Panc1 (cell line): Measurements from ENCODE around the gene KAT5. TPM values are rescaled to one million over a fixed set of nuclear protein-coding genes. Genes with fewer than 3 reads are reported as not detected.

Experiments used
- ATAC-seq: fragments of 200-7000 bp; cut with Tn5 transposase; 2 replicates; pipeline ENCODE4 v1.9.1; 2020; ENCODE audit warnings: mild to moderate bottlenecking, moderate library complexity
- BruUV-seq: library from RNA; stranded (reverse); fragments of 400-500 nt; replicated peaks from 2 replicates; lab custom pipeline; 2021; lab: Mats Ljungman, UMichigan
- CTCF ChIA-PET: fragments of 300-600 bp; sonication (Branson Sonifier 250); formaldehyde crosslinking; loops from one replicate; lab custom pipeline; 2022; ENCODE audit warnings: antibody characterized with exemption; lab: Charles Lee
- POLR2A ChIA-PET: fragments of 300-600 bp; sonication (Branson Sonifier 250); formaldehyde crosslinking; loops from one replicate; lab custom pipeline; 2022; ENCODE audit warnings: antibody characterized with exemption; lab: Charles Lee
- DNase-seq: peaks from one replicate; pipeline ENCODE4 v3.0.0-alpha.2; 2010; ENCODE audit warnings: low read depth, low spot score
- H3K27ac ChIP-seq: 2 replicates; pipeline ENCODE4 v1.5.1; 2011; ENCODE audit warnings: mild to moderate bottlenecking, low read length, inconsistent platforms
- H3K27me3 ChIP-seq: fragments of 200-500 bp; sonication (Bioruptor generic); 2 replicates; pipeline ENCODE4 v1.6.0; 2014; ENCODE audit warnings: low read length, inconsistent platforms; ENCODE audit not compliant: control insufficient read depth, insufficient read depth
- H3K36me3 ChIP-seq: fragments of 200-500 bp; sonication (Bioruptor generic); 2 replicates; pipeline ENCODE4 v1.5.1; 2014; ENCODE audit warnings: inconsistent platforms, mild to moderate bottlenecking, low read length, moderate library complexity; ENCODE audit not compliant: control insufficient read depth, insufficient read depth
- H3K4me1 ChIP-seq: 2 replicates; pipeline ENCODE4 v1.5.1; 2011; ENCODE audit warnings: inconsistent platforms, mild to moderate bottlenecking, low read length, moderate library complexity; ENCODE audit not compliant: control insufficient read depth, insufficient read depth
- H3K4me3 ChIP-seq, 2 experiments: 2 replicates each; pipeline ENCODE4 v1.5.1; 2011 to 2012; ENCODE audit warnings: low read depth in 2 of 2, low read length in 2 of 2, mild to moderate bottlenecking in 2 of 2, inconsistent platforms in 1 of 2, moderate library complexity in 1 of 2
- H3K9me3 ChIP-seq: fragments of 200-500 bp; sonication (Bioruptor generic); 2 replicates; pipeline ENCODE4 v1.5.1; 2014; ENCODE audit warnings: low read depth, mild to moderate bottlenecking, inconsistent platforms, low read length, moderate library complexity; ENCODE audit not compliant: control insufficient read depth, insufficient read depth
- POLR2AphosphoS5 ChIP-seq: IDR thresholded peaks from 2 replicates; pipeline ENCODE4 v1.6.1; 2012; ENCODE audit warnings: mild to moderate bottlenecking, low read depth, low read length, moderate library complexity
- SIN3A ChIP-seq: IDR thresholded peaks from 2 replicates; pipeline ENCODE4 v1.6.1; 2012; ENCODE audit warnings: low read depth, mild to moderate bottlenecking, low read length, moderate library complexity, borderline replicate concordance; ENCODE audit not compliant: insufficient read depth
- TCF7L2 ChIP-seq: IDR thresholded peaks from 2 replicates; pipeline ENCODE4 v1.6.1; 2011; ENCODE audit warnings: mild to moderate bottlenecking, low read depth, low read length, inconsistent platforms
- in situ Hi-C: cut with HindIII; loops from 2 replicates; pipeline ENCODE4 v1.10.0; 2016; ENCODE audit warnings: low sequenced_read_pairs, low pct_unique_long_range_greater_than_20kb
- intact Hi-C: fragments of 100-400 bp; cut with micrococcal nuclease; formaldehyde crosslinking; loops from one replicate; pipeline ENCODE4 v1.10.0; 2022; ENCODE audit not compliant: unreplicated experiment
- total RNA-seq: library from RNA; stranded (reverse); gene quantifications from one replicate; pipeline ENCODE4 v1.2.1, GENCODE V29; 2021; ENCODE audit not compliant: unreplicated experiment
- TF ChIP-seq, protein P1 (sequence below): fragments of 450-650 bp; IDR thresholded peaks from 2 replicates; pipeline ENCODE4 v1.5.1; 2017; ENCODE audit warnings: mild to moderate bottlenecking
- TF ChIP-seq, protein P2 (sequence below), 2 experiments: IDR thresholded peaks; 2 replicates each; pipeline ENCODE4 v1.6.1; 2011 to 2012; ENCODE audit warnings: low read depth in 2 of 2, control low read depth in 1 of 2, low read length in 1 of 2, mild to moderate bottlenecking in 1 of 2, moderate library complexity in 1 of 2; ENCODE audit not compliant: insufficient read depth in 1 of 2

The KAT5 gene
- total RNA-seq, 1 experiment from 2014 or later = 84.2 TPM

DNA sequence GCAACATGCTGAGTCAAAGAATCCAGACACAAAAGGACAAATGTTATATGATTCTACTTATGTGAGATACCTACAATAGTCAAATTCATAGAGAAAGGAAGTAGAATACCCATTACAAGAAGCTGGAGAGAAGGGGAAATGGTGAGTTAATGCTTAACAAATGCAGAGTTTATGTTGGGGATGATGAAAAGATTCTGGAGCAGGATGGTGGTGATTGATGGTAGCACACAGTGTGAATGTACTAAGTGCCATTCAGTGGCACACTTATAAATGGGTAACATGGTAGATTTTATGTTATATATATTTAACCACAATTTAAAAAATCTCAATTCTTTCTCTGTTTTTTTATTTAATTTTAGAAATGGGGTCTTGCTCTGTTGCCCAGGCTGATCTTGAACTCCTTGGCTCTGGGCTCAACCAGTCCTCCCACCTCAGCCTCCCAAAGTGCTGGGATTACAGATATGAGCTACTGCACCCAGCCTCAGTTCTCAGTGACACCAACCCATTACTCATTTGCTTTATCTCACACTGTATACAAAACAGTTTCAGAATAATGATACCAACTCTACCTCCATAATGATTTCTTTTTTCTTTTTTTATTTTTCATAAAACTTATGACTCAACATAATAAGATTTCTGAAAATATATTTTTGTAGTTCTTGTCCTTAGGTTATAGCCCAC, 39.7 kb upstream of the KAT5 start:
- no peaks in the 10 kb centered on the region for H3K9me3 ChIP-seq
- POLR2A ChIA-PET = no interaction called here
- in situ Hi-C loops (no loop called here), intact Hi-C loops (no loop called here)
- no peaks in the 10 kb centered on the region for H3K27me3 ChIP-seq
- H3K4me1 ChIP-seq = no peaks in the 10 kb centered on the region
- H3K36me3 ChIP-seq = no peaks in the 10 kb centered on the region
- CTCF ChIA-PET = interaction anchor here (0.6 kb wide), 2 partner anchors 25 to 216 kb away, joined by 6 read pairs; partner anchors contain the start of gene FIBP
- ATAC-seq (0 out of 2 replicates have a peak, but pooled peaks have one; percentile 52), DNase-seq (no peak)
- TF ChIP-seq SIN3A = no peak
- TF ChIP-seq POLR2AphosphoS5 = no peak
- TF ChIP-seq, protein P1, sequence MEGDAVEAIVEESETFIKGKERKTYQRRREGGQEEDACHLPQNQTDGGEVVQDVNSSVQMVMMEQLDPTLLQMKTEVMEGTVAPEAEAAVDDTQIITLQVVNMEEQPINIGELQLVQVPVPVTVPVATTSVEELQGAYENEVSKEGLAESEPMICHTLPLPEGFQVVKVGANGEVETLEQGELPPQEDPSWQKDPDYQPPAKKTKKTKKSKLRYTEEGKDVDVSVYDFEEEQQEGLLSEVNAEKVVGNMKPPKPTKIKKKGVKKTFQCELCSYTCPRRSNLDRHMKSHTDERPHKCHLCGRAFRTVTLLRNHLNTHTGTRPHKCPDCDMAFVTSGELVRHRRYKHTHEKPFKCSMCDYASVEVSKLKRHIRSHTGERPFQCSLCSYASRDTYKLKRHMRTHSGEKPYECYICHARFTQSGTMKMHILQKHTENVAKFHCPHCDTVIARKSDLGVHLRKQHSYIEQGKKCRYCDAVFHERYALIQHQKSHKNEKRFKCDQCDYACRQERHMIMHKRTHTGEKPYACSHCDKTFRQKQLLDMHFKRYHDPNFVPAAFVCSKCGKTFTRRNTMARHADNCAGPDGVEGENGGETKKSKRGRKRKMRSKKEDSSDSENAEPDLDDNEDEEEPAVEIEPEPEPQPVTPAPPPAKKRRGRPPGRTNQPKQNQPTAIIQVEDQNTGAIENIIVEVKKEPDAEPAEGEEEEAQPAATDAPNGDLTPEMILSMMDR = no peak
- no peak for TF ChIP-seq TCF7L2
- TF ChIP-seq, protein P2, sequence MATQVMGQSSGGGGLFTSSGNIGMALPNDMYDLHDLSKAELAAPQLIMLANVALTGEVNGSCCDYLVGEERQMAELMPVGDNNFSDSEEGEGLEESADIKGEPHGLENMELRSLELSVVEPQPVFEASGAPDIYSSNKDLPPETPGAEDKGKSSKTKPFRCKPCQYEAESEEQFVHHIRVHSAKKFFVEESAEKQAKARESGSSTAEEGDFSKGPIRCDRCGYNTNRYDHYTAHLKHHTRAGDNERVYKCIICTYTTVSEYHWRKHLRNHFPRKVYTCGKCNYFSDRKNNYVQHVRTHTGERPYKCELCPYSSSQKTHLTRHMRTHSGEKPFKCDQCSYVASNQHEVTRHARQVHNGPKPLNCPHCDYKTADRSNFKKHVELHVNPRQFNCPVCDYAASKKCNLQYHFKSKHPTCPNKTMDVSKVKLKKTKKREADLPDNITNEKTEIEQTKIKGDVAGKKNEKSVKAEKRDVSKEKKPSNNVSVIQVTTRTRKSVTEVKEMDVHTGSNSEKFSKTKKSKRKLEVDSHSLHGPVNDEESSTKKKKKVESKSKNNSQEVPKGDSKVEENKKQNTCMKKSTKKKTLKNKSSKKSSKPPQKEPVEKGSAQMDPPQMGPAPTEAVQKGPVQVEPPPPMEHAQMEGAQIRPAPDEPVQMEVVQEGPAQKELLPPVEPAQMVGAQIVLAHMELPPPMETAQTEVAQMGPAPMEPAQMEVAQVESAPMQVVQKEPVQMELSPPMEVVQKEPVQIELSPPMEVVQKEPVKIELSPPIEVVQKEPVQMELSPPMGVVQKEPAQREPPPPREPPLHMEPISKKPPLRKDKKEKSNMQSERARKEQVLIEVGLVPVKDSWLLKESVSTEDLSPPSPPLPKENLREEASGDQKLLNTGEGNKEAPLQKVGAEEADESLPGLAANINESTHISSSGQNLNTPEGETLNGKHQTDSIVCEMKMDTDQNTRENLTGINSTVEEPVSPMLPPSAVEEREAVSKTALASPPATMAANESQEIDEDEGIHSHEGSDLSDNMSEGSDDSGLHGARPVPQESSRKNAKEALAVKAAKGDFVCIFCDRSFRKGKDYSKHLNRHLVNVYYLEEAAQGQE (IDR thresholded peaks at IDR 0.05; ENCODE audit: insufficient read depth in 1 of 2, low read depth in 2 of 2, low read length in 1 of 2) = no peak
- H3K4me3 ChIP-seq = no peak overlapping the region
- no TSS peak for BruUV-seq
- no peak overlapping the region for H3K27ac ChIP-seq

DNA sequence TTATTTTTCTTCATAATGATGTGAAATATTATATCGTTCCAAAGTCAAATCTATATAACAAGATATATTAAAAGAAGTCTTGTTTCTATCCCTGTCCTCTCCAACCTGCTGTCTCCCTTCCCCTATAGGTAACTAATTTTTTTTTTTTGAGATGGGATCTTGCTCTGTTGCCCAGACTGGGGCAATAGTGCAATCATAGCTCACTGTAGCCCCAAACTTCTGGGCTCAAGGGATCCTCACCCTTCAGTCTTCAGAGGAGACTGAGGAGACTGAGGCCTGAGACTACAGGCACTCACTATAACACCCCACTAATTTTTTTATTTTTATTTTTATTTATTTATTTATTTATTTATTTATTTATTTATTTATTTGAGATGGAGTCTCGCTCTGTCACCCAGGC, 39.1 kb upstream of the KAT5 start:
- TF ChIP-seq, protein P2 (IDR thresholded peaks at IDR 0.05; ENCODE audit: insufficient read depth in 1 of 2, low read depth in 2 of 2, low read length in 1 of 2) = no peak
- no peak for TF ChIP-seq POLR2AphosphoS5
- TF ChIP-seq TCF7L2 = no peak
- no peak for TF ChIP-seq SIN3A
- TF ChIP-seq, protein P1 = no peak
- no peak overlapping the region for H3K4me3 ChIP-seq
- H3K27me3 ChIP-seq = no peaks in the 10 kb centered on the region
- no peak for DNase-seq
- BruUV-seq = no TSS peak
- H3K36me3 ChIP-seq = no peaks in the 10 kb centered on the region
- ChIA-PET CTCF (interaction anchor here (0.6 kb wide), 1 partner anchor 215 kb away, joined by 6 read pairs; the partner anchor contains the start of gene FIBP), POLR2A (no interaction called here)
- H3K27ac ChIP-seq = no peak overlapping the region
- in situ Hi-C loops (no loop called here), intact Hi-C loops (no loop called here)
- no peaks in the 10 kb centered on the region for H3K9me3 ChIP-seq
- no peaks in the 10 kb centered on the region for H3K4me1 ChIP-seq
- ATAC-seq = no peak
